ENCODE results near the gene FN3K. TPM values are rescaled to one million over a fixed set of nuclear protein-coding genes. Genes with fewer than 3 reads are reported as not detected.

Gene FN3K
- total and polyA plus RNA-seq, 2 of the 13 experiments (the other 11 are each of a cell fraction or from before 2014, with no cell fraction given), result 3.5 to 12.2 TPM

- TF ChIP-seq ZNF407 (CRISPR knock-in tag; IDR thresholded peaks at IDR 0.05; ENCODE audit: not compliant biosample characterization) (peak; percentile 98), RAD51 (IDR thresholded peaks at IDR 0.05; ENCODE audit: borderline replicate concordance) (peak; percentile 52; the same call in 1 of the 2 replicates), JDP2 (CRISPR knock-in tag; IDR thresholded peaks at IDR 0.05; ENCODE audit: borderline replicate concordance) (peak; percentile 91; the same call in 1 of the 2 replicates), ZNF136 (CRISPR knock-in tag; IDR thresholded peaks at IDR 0.05; ENCODE audit: low read depth) (peak; percentile 100), ZNF577 (CRISPR knock-in tag; IDR thresholded peaks at IDR 0.05; ENCODE audit: borderline replicate concordance, low read depth) (0 out of 2 replicates have a peak, but pooled peaks have one; percentile 92), SUZ12 (IDR thresholded peaks at IDR 0.05; ENCODE audit: low read depth, low read length) (no peak), DNMT3B (CRISPR knock-in tag; conservative IDR thresholded peaks at IDR 0.05) (peak; percentile 98), ZNF512 (CRISPR knock-in tag; IDR thresholded peaks at IDR 0.05) (no peak), RFX3 (CRISPR knock-in tag; IDR thresholded peaks at IDR 0.05) (peak; percentile 46), FOXM1 (CRISPR knock-in tag; IDR thresholded peaks at IDR 0.05) (no peak; the same call in 1 of the 2 replicates), ZNF431 (CRISPR knock-in tag; IDR thresholded peaks at IDR 0.05; ENCODE audit: borderline replicate concordance, low read depth) (peak; percentile 98), SPEN (CRISPR knock-in tag; IDR thresholded peaks at IDR 0.05; ENCODE audit: low read depth) (peak; percentile 99), GPN1 (CRISPR knock-in tag; IDR thresholded peaks at IDR 0.05; ENCODE audit: borderline replicate concordance) (no peak; the same call in 1 of the 2 replicates), XBP1 (CRISPR knock-in tag; IDR thresholded peaks at IDR 0.05) (peak; percentile 96), ZSCAN21 (CRISPR knock-in tag; IDR thresholded peaks at IDR 0.05; ENCODE audit: borderline replicate concordance) (peak; percentile 100), ZHX1 (CRISPR knock-in tag; IDR thresholded peaks at IDR 0.05; ENCODE audit: low read depth) (peak; percentile 98)
Observed at GRCh38 chr17:82737967-82738877, 2.8 kb downstream of the FN3K start (continued).
